Occipital lobe (tissue), 2 donors: ENCODE results near the gene FOXL1. TPM values are rescaled to one million over a fixed set of nuclear protein-coding genes. Genes with fewer than 3 reads are reported as not detected.

Source experiments
- DNase-seq: peaks from one replicate; lab custom pipeline; 2025; lab: John Stamatoyannopoulos, UW
- total RNA-seq: library from RNA; depleted of rRNA; stranded (reverse); fragments of >200 nt; gene quantifications from one replicate; pipeline ENCODE4 v1.2.3, GENCODE V29; 2014

The FOXL1 gene
- total RNA-seq, 1 donor from 2014 or later = 0.47 TPM

GRCh38 chr16:86631444-86631843 is 53.1 kb downstream of the FOXL1 start:
- DNase-seq = no peak

Other genes starting within 250 kb of the FOXL1 start
- gene FOXF1, start 68.0 kb upstream of the FOXL1 start, total RNA-seq = 0.47 TPM
- 10.3 TPM for gene MTHFSD, start 23.3 kb upstream of the FOXL1 start, total RNA-seq
- 0.62 TPM for gene FOXC2, start 11.7 kb upstream of the FOXL1 start, total RNA-seq